IPS-NIHi7 (cell line): ENCODE data around the gene PPP2R2D.

Source experiments
- DNase-seq: peaks from one replicate; pipeline ENCODE4 v3.0.0; 2012; ENCODE audit warnings: mixed read lengths; ENCODE audit errors: extremely low spot score

PPP2R2D gene

GRCh38 chr10:131998050-131998844 lies 97.4 kb downstream of the PPP2R2D start:
- no peak for DNase-seq

GRCh38 chr10:131998845-131999681 lies 98.3 kb downstream of the PPP2R2D start:
- DNase-seq = no peak

- DNase-seq = peak; percentile 71
Observed at GRCh38 chr10:132001238-132001972, 100.6 kb downstream of the PPP2R2D start.

- no peak for DNase-seq
Observed at GRCh38 chr10:132002004-132002403, 101.2 kb downstream of the PPP2R2D start.

GRCh38 chr10:132003282-132003924 lies 102.6 kb downstream of the PPP2R2D start:
- no peak for DNase-seq

- DNase-seq = no peak
Observed at GRCh38 chr10:132004052-132004451, 103.2 kb downstream of the PPP2R2D start.

GRCh38 chr10:132005147-132005546 lies 104.3 kb downstream of the PPP2R2D start:
- DNase-seq = no peak

- no peak for DNase-seq
Observed at GRCh38 chr10:132006966-132007365, 106.2 kb downstream of the PPP2R2D start.

- no peak for DNase-seq
Observed at GRCh38 chr10:132007681-132008080, 106.9 kb downstream of the PPP2R2D start.
